D721Med (cell line): Measurements from ENCODE around the gene GSE1.

Experiments used
- DNase-seq: peaks from one replicate; pipeline ENCODE4 v3.0.0; 2011; ENCODE audit warnings: low spot score; ENCODE audit not compliant: insufficient read length
- FAIRE-seq: peaks from 2 replicates; lab custom pipeline; 2011; peaks lifted over from hg19 to GRCh38; lab: Jason Lieb, UNC
- CTCF ChIP-seq: IDR thresholded peaks from 2 replicates; pipeline ENCODE4 v1.5.1; 2012; ENCODE audit warnings: mild to moderate bottlenecking, control low read depth; ENCODE audit not compliant: insufficient read depth; ENCODE audit errors: missing control alignments

Gene GSE1

GRCh38 chr16:85575920-85576319, 37.2 kb upstream of the GSE1 start:
- no peak for TF ChIP-seq CTCF
- FAIRE-seq (no peak), DNase-seq (no peak)

- no peak for TF ChIP-seq CTCF
- FAIRE-seq (no peak), DNase-seq (no peak)
Observed at GRCh38 chr16:85576944-85577343, 36.2 kb upstream of the GSE1 start.

GRCh38 chr16:85577899-85578598, 35.1 kb upstream of the GSE1 start:
- DNase-seq: no peak

GRCh38 chr16:85578599-85578948, 34.5 kb upstream of the GSE1 start:
- FAIRE-seq: no peak
- DNase-seq: no peak
- no peak for TF ChIP-seq CTCF

More at GRCh38 chr16:85577899-85578598, 35.1 kb upstream of the GSE1 start:
- no peak for TF ChIP-seq CTCF
- no peak for FAIRE-seq

GRCh38 chr16:85579191-85579590, 33.9 kb upstream of the GSE1 start:
- DNase-seq (no peak), FAIRE-seq (no peak)
- TF ChIP-seq CTCF: no peak

GRCh38 chr16:85579923-85580580, 33.1 kb upstream of the GSE1 start:
- FAIRE-seq: no peak
- TF ChIP-seq CTCF: no peak
- no peak for DNase-seq

- no peak for TF ChIP-seq CTCF
- FAIRE-seq: no peak
- no peak for DNase-seq
Observed at GRCh38 chr16:85580684-85581083, 32.4 kb upstream of the GSE1 start.
